Bronchial epithelial cell (primary cell): ENCODE results near the gene ZNF335. TPM values are rescaled to one million over a fixed set of nuclear protein-coding genes. Genes with fewer than 3 reads are reported as not detected.
"Not testable (repeated sequence)": the region's sequence is repeated elsewhere in the genome, so short reads cannot be mapped to it uniquely, and the experiment has no call there.

Experiments used
- DNase-seq: peaks from one replicate; pipeline ENCODE4 v3.0.0-alpha.2; 2010; ENCODE audit warnings: low read depth
- FAIRE-seq: peaks from 2 replicates; lab custom pipeline; 2011; peaks lifted over from hg19 to GRCh38; lab: Jason Lieb, UNC
- H3K27me3 ChIP-seq: 2 replicates; pipeline ENCODE4 v1.5.1; 2011; ENCODE audit warnings: low read length; ENCODE audit not compliant: control insufficient read depth, insufficient read depth
- H3K36me3 ChIP-seq: 2 replicates; pipeline ENCODE4 v1.5.1; 2011; ENCODE audit warnings: low read length; ENCODE audit not compliant: control insufficient read depth, insufficient read depth
- H3K4me3 ChIP-seq: 2 replicates; pipeline ENCODE4 v1.5.1; 2011; ENCODE audit warnings: mild to moderate bottlenecking, low read depth, low read length, control low read depth
- CTCF ChIP-seq: IDR thresholded peaks from 2 replicates; pipeline ENCODE4 v1.5.1; 2011; ENCODE audit warnings: mild to moderate bottlenecking, moderate library complexity, low read length, control low read depth, inconsistent platforms; ENCODE audit not compliant: insufficient read depth, severe bottlenecking
- total RNA-seq: library from RNA; depleted of rRNA; stranded (reverse); fragments of >200 nt; gene quantifications from 2 replicates; pipeline ENCODE4 v1.2.1, GENCODE V29; 2014

The ZNF335 gene
- total RNA-seq, 1 donor from 2014 or later: 10.3 TPM

- no peaks in the 10 kb centered on the region for H3K27me3 ChIP-seq
- no peak for TF ChIP-seq CTCF
- H3K4me3 ChIP-seq: no peak overlapping the region
- DNase-seq (no peak), FAIRE-seq (no peak)
- peaks cover 11% of the 10 kb centered on the region for H3K36me3 ChIP-seq
Measured at GRCh38 chr20:45904583-45905504, 67.2 kb downstream of the ZNF335 start.

DNA sequence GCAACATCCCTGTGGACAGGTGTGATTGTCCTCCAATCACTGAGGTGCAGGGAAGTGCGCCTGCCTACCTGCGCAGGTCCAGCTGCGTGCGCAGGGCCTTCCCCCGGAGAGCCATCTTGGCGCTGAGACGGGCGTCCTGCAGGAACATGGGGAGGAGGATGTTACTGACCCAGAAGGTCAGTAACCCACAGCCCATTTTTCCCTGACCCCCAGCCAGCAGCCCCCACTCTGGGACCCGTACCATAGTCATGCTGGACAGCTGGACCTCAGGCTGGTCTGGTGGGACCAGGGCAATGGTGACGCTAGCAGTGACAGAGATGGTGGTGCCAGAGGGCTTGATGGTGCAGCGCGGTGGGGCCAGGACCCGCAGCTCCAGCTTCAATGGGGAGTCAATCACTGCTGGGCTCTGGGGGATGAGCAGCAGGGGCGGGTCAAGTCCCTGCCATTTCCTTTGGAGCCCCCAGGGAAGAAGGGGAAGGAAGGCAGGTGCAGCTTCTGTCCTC, 69.8 kb downstream of the ZNF335 start:
- DNase-seq (no peak), FAIRE-seq (no peak)
- peaks cover 18% of the 10 kb centered on the region for H3K36me3 ChIP-seq
- no peaks in the 10 kb centered on the region for H3K27me3 ChIP-seq
- TF ChIP-seq CTCF: no peak
- no peak overlapping the region for H3K4me3 ChIP-seq

DNA sequence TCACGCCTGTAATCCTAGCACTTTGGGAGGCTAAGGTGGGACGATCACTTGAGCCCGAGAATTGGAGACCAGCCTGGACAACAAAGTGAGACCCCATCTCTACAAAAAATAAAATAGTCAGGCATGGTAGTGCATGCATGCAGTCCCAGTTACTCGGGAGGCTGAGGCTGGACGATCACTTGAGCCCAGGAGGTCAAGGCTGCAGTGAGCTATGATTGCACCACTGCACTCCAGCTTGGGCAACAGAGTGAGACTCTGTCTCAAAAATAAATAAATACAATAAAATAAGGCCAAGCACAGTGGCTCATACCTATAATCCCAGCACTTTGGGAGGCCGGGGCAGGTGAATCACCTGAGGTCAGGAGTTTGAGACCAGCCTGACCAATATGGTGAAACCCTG, 70.7 kb downstream of the ZNF335 start:
- FAIRE-seq, H3K4me3 ChIP-seq, H3K27me3 ChIP-seq, DNase-seq: not testable (repeated sequence)
- peaks cover 22% of the 10 kb centered on the region for H3K36me3 ChIP-seq

- no peaks in the 10 kb centered on the region for H3K27me3 ChIP-seq
- FAIRE-seq (no peak), DNase-seq (no peak)
- TF ChIP-seq CTCF: no peak
- peaks cover 22% of the 10 kb centered on the region for H3K36me3 ChIP-seq
- no peak overlapping the region for H3K4me3 ChIP-seq
Measured at GRCh38 chr20:45899046-45899835, 72.8 kb downstream of the ZNF335 start.

Other genes with a start within 250 kb of the ZNF335 start
- not detected in 2 replicates for gene SPINT4, start 249.9 kb downstream of the ZNF335 start, total RNA-seq
- gene WFDC3, start 180.3 kb downstream of the ZNF335 start, total RNA-seq: not detected in 2 replicates
- gene DNTTIP1, start 180.2 kb downstream of the ZNF335 start, total RNA-seq: 13.4 and 14.1 TPM in 2 replicates
- 0.26 and 1.8 TPM in 2 replicates for gene UBE2C, start 159.6 kb downstream of the ZNF335 start, total RNA-seq
- gene TNNC2, start 144.9 kb downstream of the ZNF335 start, total RNA-seq: 0.38 TPM in 1 of 2 replicates, not detected in the other
- 6.8 and 15.5 TPM in 2 replicates for gene SNX21, start 138.4 kb downstream of the ZNF335 start, total RNA-seq
- gene ACOT8, start 114.8 kb downstream of the ZNF335 start, total RNA-seq: 31.1 and 37.9 TPM in 2 replicates
- 2.9 and 3.7 TPM in 2 replicates for gene ZSWIM3, start 114.6 kb downstream of the ZNF335 start, total RNA-seq
- gene ZSWIM1, start 91.0 kb downstream of the ZNF335 start, total RNA-seq: 1.3 and 2.8 TPM in 2 replicates
- gene SPATA25, start 84.6 kb downstream of the ZNF335 start, total RNA-seq: 0.53 and 0.90 TPM in 2 replicates
- gene NEURL2, start 81.0 kb downstream of the ZNF335 start, total RNA-seq: 1.8 and 2.6 TPM in 2 replicates
- gene CTSA, start 80.9 kb downstream of the ZNF335 start, total RNA-seq: 16.8 and 21.0 TPM in 2 replicates
- 26.9 and 37.4 TPM in 2 replicates for gene PLTP, start 60.0 kb downstream of the ZNF335 start, total RNA-seq
- 4.6 and 6.3 TPM in 2 replicates for gene PCIF1, start 37.5 kb downstream of the ZNF335 start, total RNA-seq
- 0.26 and 6.0 TPM in 2 replicates for gene MMP9, start 36.7 kb upstream of the ZNF335 start, total RNA-seq
- gene SLC12A5, start 57.0 kb upstream of the ZNF335 start, total RNA-seq: not detected in 2 replicates
- 7.9 and 9.5 TPM in 2 replicates for gene NCOA5, start 117.8 kb upstream of the ZNF335 start, total RNA-seq
- 4.7 and 6.5 TPM in 2 replicates for gene CD40, start 146.1 kb upstream of the ZNF335 start, total RNA-seq